Placental pericyte (primary cell): ENCODE results near the gene CNTN2. TPM values are rescaled to one million over a fixed set of nuclear protein-coding genes. Genes with fewer than 3 reads are reported as not detected.

Experiments used
- total RNA-seq: library from RNA; depleted of rRNA; stranded (reverse); fragments of >200 nt; gene quantifications from 2 replicates; pipeline ENCODE4 v1.2.3, GENCODE V29; 2012

Gene CNTN2, protein sequence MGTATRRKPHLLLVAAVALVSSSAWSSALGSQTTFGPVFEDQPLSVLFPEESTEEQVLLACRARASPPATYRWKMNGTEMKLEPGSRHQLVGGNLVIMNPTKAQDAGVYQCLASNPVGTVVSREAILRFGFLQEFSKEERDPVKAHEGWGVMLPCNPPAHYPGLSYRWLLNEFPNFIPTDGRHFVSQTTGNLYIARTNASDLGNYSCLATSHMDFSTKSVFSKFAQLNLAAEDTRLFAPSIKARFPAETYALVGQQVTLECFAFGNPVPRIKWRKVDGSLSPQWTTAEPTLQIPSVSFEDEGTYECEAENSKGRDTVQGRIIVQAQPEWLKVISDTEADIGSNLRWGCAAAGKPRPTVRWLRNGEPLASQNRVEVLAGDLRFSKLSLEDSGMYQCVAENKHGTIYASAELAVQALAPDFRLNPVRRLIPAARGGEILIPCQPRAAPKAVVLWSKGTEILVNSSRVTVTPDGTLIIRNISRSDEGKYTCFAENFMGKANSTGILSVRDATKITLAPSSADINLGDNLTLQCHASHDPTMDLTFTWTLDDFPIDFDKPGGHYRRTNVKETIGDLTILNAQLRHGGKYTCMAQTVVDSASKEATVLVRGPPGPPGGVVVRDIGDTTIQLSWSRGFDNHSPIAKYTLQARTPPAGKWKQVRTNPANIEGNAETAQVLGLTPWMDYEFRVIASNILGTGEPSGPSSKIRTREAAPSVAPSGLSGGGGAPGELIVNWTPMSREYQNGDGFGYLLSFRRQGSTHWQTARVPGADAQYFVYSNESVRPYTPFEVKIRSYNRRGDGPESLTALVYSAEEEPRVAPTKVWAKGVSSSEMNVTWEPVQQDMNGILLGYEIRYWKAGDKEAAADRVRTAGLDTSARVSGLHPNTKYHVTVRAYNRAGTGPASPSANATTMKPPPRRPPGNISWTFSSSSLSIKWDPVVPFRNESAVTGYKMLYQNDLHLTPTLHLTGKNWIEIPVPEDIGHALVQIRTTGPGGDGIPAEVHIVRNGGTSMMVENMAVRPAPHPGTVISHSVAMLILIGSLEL
- not detected in 2 replicates for total RNA-seq

DNA sequence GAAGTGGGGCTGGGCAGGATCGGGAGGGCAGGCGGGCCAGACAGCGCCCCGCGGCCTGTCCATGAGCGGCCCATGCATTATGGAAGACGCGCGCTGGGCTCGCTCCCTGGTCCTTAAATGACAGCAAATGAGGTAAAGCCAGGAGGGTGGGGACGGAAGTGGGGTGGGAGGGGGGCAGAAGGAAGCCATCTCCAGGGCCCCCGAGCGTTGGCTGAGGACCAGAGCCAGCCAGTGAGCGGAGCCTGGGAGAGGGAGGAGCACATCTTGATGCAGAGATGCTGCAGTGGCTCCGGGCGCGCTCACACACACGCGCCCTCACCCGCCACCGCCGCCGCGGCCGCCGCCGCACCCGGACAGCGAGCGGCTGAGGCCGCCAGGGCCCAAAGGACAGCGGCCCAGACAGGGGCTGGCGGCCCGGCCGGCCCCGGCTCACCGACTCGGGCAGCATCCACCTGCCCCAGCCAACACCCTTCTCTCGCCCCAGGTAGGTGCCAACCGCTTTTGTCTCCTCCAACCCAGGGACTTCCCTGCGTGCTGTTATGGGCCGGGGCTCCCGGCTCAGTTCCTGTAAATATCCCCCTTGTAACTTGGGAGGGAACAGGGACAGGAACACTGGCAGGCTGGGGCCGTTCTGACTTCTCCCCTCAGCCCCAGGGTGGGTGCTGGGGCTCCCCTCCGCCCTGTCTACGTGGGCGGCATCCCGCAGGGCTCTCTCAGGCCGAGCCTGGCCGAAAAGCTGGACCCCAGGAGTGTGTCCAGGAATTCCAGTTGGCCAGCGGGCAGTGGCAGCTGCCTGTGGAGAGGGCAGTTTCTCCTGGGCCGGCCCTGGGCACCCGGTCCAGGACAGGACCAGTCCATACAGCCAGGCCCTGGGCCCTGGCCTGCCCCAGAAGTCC lies at the start of gene CNTN2:
CNTN2 (plus strand) TSS at position 302 of the 896 bp plus-strand sequence. CDS start 9,974 bp downstream, outside the sequence.

DNA sequence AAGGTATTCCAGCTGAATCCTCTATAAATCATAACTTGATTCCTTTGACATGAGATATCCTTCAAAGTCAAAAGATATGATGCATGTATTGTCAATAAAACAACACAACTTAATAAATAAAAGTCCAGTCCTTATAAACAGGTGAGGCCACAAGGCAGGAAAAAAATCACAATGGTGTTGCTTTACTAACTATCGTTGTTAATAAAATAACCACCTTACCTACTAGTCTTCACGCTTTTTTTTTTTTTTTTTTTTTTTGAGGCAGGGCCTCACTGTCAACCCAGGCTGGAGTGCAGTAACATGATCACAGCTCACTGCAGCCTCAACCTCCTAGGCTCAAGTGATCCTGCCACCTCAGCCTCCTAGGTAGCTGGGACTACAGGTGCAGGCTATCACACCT lies 41.3 kb downstream of the CNTN2 start, which contains the start of gene TMEM81:
TMEM81 (minus strand) TSS at position 101 of the 400 bp plus-strand sequence. CDS start 140 bp downstream, outside the sequence.

DNA sequence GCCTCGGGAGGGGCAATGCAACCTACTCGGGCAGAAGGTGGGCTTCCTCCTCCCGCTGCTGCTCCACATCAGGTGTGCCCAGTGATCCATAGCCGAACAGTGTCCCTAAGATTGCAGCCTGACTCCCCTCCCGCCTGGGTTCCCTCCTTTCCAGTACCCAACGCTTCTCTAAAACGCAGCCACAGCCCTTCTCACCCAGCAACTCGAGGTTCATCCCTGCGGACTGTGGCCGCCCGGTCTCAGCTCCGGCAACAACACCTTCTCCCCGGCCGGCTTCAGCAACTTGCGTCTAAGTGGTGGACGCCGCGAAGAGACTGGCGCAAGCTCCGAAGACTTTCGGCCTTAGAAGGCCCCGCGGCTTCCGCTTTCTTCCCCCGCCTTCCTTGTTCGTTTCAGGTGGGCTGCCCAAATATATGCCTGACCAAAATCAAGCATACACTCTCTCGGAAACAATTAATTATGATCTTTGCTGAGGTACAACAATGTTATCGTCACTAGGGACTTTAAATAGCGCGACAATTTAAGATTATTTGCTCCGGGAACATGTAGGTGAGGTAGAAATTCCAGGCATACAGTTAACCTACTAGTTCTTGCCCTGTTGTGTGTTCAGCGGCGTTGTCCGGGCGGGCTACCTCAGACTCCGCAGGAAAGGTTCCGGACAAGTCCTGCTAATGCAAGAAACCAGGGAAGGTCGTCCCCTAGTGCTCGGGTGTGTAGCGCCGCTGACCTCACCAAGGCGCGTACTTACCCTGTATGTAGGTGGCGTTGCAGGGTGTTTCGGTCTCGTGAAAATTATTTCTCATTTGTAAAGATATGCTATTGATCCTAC lies 78.9 kb downstream of the CNTN2 start, which contains the start of gene RBBP5:
RBBP5 (minus strand) TSS at position 319 of the 829 bp plus-strand sequence; CDS start at position 214, 105 bp downstream.

Other genes with a start within 250 kb of the CNTN2 start
- under 0.01 and 1.4 TPM in 2 replicates for gene NFASC, start 172.3 kb upstream of the CNTN2 start, total RNA-seq
- gene TMEM81, start 41.2 kb downstream of the CNTN2 start, total RNA-seq: 1.3 and 1.7 TPM in 2 replicates
- gene RBBP5, start 78.8 kb downstream of the CNTN2 start, total RNA-seq: 14.7 and 20.6 TPM in 2 replicates
- 11.2 and 12.5 TPM in 2 replicates for gene DSTYK, start 168.5 kb downstream of the CNTN2 start, total RNA-seq
- gene TMCC2, start 184.7 kb downstream of the CNTN2 start, total RNA-seq: 3.9 and 5.7 TPM in 2 replicates